ENCODE results near the gene RAB44. TPM values are rescaled to one million over a fixed set of nuclear protein-coding genes. Genes with fewer than 3 reads are reported as not detected.

Gene RAB44
- total RNA-seq, 2 donors from 2014 or later = 0.08 to 0.30 TPM

DNA sequence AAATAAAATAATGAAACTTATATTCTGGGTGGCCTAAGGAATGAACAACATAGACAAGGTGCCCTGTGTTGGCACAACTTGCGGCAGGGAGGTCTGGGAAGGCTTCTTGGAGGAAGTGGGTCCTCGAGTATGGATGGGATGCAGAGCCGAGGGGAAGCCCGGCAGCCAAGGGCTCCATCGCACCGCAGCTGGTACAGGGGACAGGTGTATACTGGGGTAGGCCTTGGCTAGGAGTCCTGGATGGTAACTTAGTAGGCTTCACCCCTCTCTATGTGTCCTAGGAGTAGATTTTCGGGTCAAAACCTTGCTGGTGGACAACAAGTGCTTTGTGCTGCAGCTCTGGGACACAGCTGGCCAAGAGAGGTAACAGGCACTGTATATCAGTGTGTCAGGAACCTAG, 28.0 kb downstream of the RAB44 start:
- TF ChIP-seq, protein P1, sequence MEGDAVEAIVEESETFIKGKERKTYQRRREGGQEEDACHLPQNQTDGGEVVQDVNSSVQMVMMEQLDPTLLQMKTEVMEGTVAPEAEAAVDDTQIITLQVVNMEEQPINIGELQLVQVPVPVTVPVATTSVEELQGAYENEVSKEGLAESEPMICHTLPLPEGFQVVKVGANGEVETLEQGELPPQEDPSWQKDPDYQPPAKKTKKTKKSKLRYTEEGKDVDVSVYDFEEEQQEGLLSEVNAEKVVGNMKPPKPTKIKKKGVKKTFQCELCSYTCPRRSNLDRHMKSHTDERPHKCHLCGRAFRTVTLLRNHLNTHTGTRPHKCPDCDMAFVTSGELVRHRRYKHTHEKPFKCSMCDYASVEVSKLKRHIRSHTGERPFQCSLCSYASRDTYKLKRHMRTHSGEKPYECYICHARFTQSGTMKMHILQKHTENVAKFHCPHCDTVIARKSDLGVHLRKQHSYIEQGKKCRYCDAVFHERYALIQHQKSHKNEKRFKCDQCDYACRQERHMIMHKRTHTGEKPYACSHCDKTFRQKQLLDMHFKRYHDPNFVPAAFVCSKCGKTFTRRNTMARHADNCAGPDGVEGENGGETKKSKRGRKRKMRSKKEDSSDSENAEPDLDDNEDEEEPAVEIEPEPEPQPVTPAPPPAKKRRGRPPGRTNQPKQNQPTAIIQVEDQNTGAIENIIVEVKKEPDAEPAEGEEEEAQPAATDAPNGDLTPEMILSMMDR (IDR thresholded peaks at IDR 0.05) = no peak
- H3K27me3 ChIP-seq = no peaks in the 10 kb centered on the region
- H3K4me1 ChIP-seq = no peaks in the 10 kb centered on the region
- no peak for DNase-seq
- intact Hi-C loops (cut with DNase I) = loop anchor here (10.0 kb wide), 1 partner anchor 111 kb away; no protein-coding TSS in a partner anchor
- H3K27ac ChIP-seq = no peak overlapping the region
- H3K9ac ChIP-seq (ENCODE audit: low read depth in 2 of 2, low read length in 2 of 2) = no peak overlapping the region
- no peaks in the 10 kb centered on the region for H3K36me3 ChIP-seq
- H3K9me3 ChIP-seq = no peaks in the 10 kb centered on the region
- no peak overlapping the region for H3K4me3 ChIP-seq

DNA sequence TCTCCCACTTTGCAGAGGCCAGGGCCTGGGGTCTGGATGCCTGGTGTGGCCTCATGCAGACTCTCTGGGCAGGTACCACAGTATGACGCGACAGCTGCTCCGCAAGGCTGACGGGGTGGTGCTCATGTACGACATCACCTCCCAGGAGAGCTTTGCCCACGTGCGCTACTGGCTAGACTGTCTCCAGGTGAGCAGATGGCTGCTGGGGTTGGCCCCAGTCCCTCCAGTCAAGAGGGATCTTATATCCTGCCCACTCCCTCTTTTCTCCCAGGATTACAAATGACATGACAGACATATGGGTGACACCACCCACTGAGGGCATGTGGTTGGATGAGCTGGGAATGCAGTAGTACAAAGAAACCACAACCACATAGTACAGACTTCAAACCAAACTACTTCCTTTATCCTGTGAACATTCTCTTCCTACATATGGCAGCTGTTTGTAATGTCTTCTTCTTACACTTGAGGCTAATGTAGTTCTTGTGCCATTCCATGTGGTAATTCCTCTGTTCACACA, 29.9 kb downstream of the RAB44 start:
- Histone ChIP-seq H3K9ac (ENCODE audit: low read depth in 2 of 2, low read length in 2 of 2) (no peak overlapping the region), H3K4me3 (no peak overlapping the region), H3K4me1 (no peaks in the 10 kb centered on the region), H3K27me3 (no peaks in the 10 kb centered on the region), H3K9me3 (no peaks in the 10 kb centered on the region), H3K36me3 (no peaks in the 10 kb centered on the region), H3K27ac (no peak overlapping the region)
- intact Hi-C loops (cut with DNase I) = loop anchor here (2.0 to 10.0 kb wide), 2 partner anchors 27 to 113 kb away; no protein-coding TSS in a partner anchor
- DNase-seq = no peak
- TF ChIP-seq, protein P1 (IDR thresholded peaks at IDR 0.05) = no peak

DNA sequence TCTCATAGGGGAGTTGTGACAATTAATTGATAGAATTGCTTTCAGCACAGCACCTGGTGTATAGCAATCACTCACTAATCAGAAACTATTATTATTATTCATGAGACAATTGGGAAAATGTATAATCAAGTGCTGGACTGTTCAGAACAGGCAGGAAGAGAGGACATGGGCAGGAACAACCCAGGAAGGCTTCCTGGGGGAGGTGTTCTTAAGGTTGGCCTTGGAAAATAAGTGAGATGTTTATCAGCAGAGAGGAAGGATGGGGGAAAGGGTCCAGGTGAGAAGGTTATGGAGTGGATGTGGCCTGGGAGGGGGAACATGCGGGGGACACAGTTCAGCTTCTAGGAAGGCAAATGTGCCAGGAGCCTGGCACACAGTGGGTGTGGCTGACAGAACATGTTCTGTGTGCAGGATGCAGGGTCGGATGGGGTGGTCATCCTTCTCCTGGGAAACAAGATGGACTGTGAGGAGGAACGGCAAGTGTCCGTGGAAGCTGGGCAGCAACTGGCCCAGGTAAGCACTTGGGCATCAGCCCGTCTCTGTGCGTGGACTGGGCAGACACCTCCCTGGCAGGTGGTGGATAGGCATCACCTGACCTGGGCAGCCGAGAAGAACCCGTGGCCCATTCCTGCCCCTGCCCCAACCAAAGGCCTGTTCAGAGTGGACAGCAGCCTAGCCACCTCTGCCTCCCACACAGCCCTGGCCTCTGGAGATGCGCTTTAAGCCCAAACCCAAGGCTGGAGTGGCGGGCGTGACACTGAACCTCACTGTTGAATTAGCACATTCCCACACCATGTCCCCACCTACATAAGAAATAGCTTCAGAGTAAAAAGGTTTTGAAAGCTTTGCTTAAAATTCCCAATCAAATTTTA, 30.9 kb downstream of the RAB44 start:
- no peak overlapping the region for H3K4me3 ChIP-seq
- DNase-seq = no peak
- no peaks in the 10 kb centered on the region for H3K36me3 ChIP-seq
- no peaks in the 10 kb centered on the region for H3K4me1 ChIP-seq
- H3K27me3 ChIP-seq = no peaks in the 10 kb centered on the region
- H3K27ac ChIP-seq = no peak overlapping the region
- TF ChIP-seq, protein P1 (IDR thresholded peaks at IDR 0.05) = no peak
- no peaks in the 10 kb centered on the region for H3K9me3 ChIP-seq
- intact Hi-C loops (cut with DNase I) = loop anchor here (2.0 to 10.0 kb wide), 2 partner anchors 26 to 114 kb away; no protein-coding TSS in a partner anchor
- H3K9ac ChIP-seq (ENCODE audit: low read depth in 2 of 2, low read length in 2 of 2) = no peak overlapping the region

DNA sequence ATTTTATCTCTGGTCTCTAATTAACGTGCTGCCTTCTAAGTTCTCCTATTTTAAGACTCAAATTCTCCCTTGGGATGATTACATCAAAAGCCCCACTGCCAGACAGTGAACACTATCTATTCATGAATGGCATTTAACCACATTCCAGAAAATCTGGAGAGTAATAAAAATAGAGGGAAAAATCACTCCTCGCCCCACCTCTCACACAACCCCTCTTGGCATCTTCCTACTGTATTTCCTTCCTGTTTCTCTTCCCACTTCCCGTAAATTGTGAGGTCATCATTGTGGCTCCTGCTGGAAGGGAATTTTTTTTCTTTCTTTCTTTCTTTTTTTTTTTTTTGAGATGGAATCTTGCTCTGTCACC, 31.5 kb downstream of the RAB44 start:
- Histone ChIP-seq H3K4me3 (no peak overlapping the region), H3K9me3 (no peaks in the 10 kb centered on the region), H3K4me1 (no peaks in the 10 kb centered on the region), H3K9ac (ENCODE audit: low read depth in 2 of 2, low read length in 2 of 2) (no peak overlapping the region), H3K36me3 (no peaks in the 10 kb centered on the region), H3K27ac (no peak overlapping the region), H3K27me3 (no peaks in the 10 kb centered on the region)
- TF ChIP-seq, protein P1 (IDR thresholded peaks at IDR 0.05) = no peak
- no peak for DNase-seq
- intact Hi-C loops (cut with DNase I) = loop anchor here (2.0 to 10.0 kb wide), 2 partner anchors 26 to 114 kb away; no protein-coding TSS in a partner anchor

DNA sequence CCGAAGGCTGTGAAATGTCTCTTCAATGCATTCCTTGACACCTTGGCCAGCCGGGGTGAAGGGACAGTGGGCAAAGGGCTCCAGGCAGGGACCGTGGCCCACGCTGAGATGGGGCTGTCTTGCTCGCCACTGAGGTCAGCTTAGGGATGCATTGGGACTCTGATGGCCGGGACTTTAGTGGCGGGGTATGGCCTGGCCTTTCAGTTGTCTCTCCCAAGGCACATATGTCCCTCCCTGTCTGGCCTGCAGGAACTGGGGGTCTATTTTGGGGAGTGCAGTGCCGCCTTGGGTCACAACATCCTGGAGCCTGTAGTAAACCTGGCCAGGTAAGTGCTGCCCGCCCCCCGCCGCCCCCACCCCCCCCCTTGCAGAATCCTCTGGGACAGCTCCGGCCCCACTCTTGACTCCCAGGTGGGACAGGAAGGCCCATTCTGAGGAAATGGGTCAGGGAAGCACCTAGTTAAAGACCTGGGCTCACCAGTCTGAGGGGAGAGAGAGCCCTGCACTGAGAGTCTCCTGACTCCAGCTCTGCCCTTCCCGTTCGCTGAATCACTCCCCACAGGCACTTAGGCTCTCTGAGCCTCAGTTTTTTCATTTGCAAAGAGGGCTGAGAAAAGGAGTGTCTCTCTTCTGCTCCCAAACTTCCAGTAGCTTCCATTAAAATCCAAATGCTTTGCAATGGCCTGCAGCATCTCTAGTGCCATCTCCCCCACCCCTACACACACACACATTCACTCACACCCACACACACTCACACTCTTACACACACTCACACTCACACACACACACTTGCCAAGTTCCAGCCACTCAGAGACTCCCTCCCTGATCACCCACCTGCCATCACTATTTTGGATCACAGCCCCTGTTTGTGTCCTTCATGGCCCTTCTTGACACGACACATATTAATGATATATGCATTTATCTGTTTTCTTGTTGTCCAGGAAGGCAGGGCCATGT, 33.1 kb downstream of the RAB44 start:
- Histone ChIP-seq H3K9me3 (no peaks in the 10 kb centered on the region), H3K9ac (ENCODE audit: low read depth in 2 of 2, low read length in 2 of 2) (no peak overlapping the region), H3K27ac (no peak overlapping the region), H3K36me3 (no peaks in the 10 kb centered on the region), H3K4me3 (no peak overlapping the region), H3K27me3 (no peaks in the 10 kb centered on the region), H3K4me1 (peaks cover 5% of the 10 kb centered on the region)
- TF ChIP-seq, protein P1 (IDR thresholded peaks at IDR 0.05) = no peak
- intact Hi-C loops (cut with DNase I) = no loop called here
- DNase-seq = no peak

All from colonic mucosa (tissue), 4 donors.